Iris pigment epithelial cell (primary cell): ENCODE measurements around the gene IRGQ.
A peak's percentile ranks its signal among the peaks of the same experiment; 100 is the strongest.
"Not testable (repeated sequence)": the region's sequence is repeated elsewhere in the genome, so short reads cannot be mapped to it uniquely, and the experiment has no call there.

Experiments
- DNase-seq: peaks from one replicate; pipeline ENCODE4 v3.0.0-alpha.2; 2011; ENCODE audit warnings: low read depth

IRGQ gene

GRCh38 chr19:43623889-43624670 lies 28.1 kb upstream of the IRGQ start:
- DNase-seq: no peak

GRCh38 chr19:43622956-43623355 lies 27.0 kb upstream of the IRGQ start:
- DNase-seq: no peak

- DNase-seq: no peak
These were observed 26.1 kb upstream of the IRGQ start for GRCh38 chr19:43622070-43622469.

DNA sequence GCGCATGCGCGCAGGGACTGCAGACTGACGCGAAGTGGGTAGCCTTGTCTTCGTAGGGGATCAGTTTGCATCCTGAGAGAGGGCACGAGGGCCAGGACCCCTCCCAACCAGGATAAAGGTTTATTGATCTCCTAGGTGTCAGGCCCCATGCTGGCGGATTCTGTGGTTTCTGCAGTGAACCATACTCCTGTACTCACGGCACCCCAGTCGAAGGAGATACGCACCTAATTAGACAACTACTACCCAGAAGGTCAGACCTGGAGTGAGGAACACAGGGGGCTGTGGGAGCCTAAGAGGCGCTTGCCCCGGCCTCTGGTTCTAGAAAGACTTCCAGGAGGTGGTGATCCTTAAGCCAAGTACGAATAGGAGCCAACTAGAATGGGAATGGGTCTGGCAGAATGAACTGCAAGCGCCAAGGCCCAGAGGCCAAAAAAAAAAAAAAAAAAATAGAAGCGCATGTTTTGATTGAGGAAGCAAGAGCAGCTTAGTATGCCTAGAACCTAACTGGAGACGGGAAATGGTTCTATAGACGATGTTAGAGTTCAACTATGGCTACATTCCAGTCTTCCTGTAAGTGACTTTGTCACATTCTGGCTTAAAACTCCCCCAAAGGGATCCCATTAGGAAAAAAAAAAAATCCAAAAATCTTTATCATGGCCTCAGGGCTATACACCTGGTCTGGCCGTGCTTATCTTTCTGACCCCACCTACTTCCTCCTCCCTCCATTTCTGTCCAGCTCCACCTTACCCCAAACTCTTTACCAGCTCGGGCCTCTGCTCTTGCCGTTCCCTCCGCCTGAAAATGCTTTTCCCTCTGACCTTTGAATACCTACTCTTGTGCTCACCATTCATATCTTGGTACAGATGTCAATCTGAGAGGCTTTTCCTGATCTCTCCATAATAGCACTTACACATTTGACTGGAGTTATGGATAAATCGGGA lies 24.4 kb upstream of the IRGQ start:
- DNase-seq: no peak

DNA sequence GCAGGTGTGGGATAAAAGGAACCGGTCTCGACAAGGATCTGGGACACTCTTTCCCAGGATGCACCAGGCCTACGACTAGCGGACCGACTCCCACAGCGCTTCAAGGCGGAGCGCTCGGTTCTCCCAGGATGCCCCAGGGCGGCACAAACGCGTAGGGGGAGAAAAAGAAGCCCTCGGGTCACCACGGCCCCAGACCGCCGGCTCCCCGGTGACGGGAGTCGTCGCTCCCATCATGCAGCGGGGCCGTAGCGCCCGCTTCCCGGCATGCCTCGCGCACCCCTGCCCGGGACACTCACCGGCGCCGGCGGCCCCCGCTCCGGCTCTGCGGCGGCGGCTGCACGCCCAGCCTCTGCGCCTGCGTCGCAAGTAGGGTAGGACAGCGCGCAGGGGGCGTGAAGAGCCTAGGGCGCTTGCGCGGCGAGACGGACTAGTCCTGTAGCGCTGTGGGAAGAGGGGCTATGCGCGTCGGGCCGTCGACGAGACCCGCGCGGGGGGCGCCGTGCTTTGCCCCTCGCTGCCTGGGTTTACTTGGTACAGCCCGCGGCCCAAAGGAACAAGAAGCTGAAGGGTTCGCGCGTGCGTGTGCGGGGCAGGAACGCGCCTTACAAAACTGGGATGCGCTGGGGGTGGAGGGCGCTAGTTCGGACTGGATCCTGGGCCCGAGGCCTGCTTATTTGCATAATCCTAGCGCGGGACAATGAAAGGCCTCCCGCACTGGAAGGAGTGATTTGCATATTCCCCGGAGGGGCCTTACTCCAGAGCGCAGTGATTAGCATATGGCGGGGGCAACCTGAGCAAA lies 23.5 kb upstream of the IRGQ start, which contains the start of gene ZNF428:
ZNF428 (minus strand) TSS at position 368 of the 799 bp plus-strand sequence. CDS start 5,325 bp downstream, outside the sequence.
- peak; percentile 91 for DNase-seq

DNA sequence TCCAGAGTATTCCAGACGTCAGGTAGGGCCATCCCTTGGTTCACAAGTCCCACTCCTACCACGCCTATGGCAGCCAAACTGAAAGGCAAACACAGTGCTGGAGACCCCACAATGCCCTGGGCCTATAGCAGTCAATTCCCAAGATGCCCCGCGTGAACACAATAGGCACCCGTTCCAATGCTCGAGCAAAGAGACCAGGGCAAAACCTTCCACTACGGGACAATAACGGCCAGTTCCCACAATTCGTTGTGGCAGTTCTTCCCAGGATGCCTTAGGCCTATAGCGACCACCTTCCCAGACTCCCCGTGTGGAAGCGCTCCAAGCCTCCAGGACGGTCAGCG lies 23.0 kb upstream of the IRGQ start:
- no peak for DNase-seq

GRCh38 chr19:43616954-43617353 lies 21.0 kb upstream of the IRGQ start:
- no peak for DNase-seq

GRCh38 chr19:43616306-43616705 lies 20.4 kb upstream of the IRGQ start:
- DNase-seq: no peak

DNA sequence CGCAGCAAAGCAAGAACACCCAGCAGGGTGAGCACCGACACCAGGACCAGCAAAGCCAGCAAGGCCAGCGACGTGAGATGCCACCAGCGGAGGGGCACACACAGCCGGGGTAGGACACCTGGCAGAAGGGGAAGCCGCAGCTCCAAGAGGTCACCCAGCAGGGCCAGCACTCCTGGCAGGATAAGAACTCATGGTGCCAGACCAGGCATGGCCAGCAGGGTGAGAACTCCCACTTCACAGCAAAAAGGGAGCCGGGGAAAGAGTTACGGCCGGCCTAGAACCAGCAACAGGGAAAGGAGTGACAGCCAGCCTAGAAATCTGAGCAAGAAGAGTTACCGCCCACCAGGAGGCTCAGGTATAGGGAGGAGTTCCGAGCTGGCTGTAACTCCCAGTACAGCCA lies 16.4 kb upstream of the IRGQ start:
- no peak for DNase-seq

- DNase-seq: no peak
These were observed 15.9 kb upstream of the IRGQ start, which contains the start of gene SRRM5 for GRCh38 chr19:43611788-43612187. Gene SRRM5 (plus strand): TSS chr19:43612088. CDS start chr19:43612122, 34 bp downstream.

- peak; percentile 31 for DNase-seq
These were observed 14.6 kb upstream of the IRGQ start for GRCh38 chr19:43610493-43610892.

GRCh38 chr19:43609872-43610271 lies 13.9 kb upstream of the IRGQ start:
- no peak for DNase-seq

DNA sequence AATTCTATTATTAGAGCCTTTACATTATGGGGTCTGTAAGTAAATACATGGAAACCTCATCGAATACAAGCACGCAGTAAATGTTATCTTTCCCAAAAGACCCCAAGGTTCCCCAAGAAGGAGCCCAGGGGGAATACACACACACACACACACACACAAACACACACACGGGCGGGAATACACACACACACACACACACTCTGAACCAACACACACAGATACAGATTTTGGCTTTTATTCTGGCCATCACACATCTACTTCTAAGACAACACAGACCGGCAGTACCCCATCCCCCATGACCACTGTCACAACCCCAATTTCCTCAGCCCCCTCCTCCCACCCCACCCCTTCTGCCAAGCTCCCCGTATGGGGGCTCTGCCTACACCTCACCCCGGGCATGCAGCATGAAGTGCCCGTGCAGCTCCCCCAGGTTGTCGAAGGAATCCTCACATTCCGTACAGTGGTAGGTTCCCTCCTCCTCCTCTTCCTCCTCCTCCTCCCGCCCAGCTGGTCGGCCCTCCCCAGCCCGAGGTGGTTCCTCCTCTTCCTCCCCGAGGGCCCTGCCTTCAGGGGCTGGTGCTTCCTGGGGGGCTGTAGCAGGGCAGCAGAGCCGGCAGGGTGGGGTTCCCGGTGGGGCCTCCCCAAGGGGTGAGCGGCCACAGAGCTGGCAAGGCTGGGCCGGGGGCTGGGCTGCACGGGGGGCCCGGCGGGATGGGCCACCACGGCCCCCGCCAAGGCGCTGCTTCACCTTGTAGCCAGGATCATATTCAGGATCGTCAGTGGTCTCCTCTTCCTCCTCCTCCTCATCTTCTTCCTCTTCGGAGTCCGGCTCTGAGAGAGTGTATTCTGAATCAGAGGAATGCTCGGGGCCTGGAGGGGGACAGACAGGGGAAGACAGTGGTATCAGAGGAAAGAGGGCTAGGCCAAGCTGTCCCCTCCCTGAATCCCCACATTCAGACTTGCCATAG lies 11.6 kb upstream of the IRGQ start:
- DNase-seq: no peak

- DNase-seq: no peak
These were observed 10.8 kb upstream of the IRGQ start for GRCh38 chr19:43606569-43607229.

GRCh38 chr19:43605875-43606568 lies 10.1 kb upstream of the IRGQ start:
- DNase-seq: no peak

DNA sequence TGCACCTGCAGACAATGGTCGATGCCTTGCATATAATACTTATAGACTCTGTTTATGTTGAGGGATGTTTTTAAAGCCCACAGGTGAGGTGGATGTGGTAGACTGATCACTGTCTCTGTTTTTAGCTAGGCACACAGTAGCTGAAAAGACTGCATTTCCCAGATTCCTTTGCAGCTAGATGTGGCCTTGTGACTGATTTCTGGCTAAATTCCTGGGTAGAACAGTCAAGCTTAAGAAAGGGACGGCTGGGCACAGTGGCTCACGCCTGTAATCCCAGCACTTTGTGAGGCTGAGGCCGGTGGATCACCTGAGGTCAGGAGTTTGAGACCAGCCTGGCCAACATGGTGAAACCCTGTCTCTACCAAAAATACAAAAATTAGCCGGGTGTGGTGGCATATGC lies 4.4 kb upstream of the IRGQ start:
- DNase-seq: not testable (repeated sequence)

- no peak for DNase-seq
These were observed 3.8 kb upstream of the IRGQ start for GRCh38 chr19:43599635-43600295.

- no peak for DNase-seq
These were observed 2.7 kb upstream of the IRGQ start for GRCh38 chr19:43598445-43599240.
